Activated CD4-positive, alpha-beta memory T cell treated with anti-CD3 and anti-CD28 coated beads, Interleukin-2, amount 10 ng/mL, durations not matched to agents 7 days and 5 days (primary cell): ENCODE results near the gene SLC29A2. TPM values are rescaled to one million over a fixed set of nuclear protein-coding genes. Genes with fewer than 3 reads are reported as not detected.
"Not testable (repeated sequence)": the region's sequence is repeated elsewhere in the genome, so short reads cannot be mapped to it uniquely, and the experiment has no call there.

Experiments
- CTCF ChIA-PET: fragments of 350-600 bp; sonication (Branson Sonifier 250); formaldehyde crosslinking; loops from one replicate; lab custom pipeline; 2021; ENCODE audit warnings: antibody characterized with exemption, inconsistent platforms; lab: Charles Lee
- POLR2A ChIA-PET: fragments of 350-600 bp; sonication (Branson Sonifier 250); formaldehyde crosslinking; loops from one replicate; lab custom pipeline; 2021; ENCODE audit warnings: antibody characterized with exemption; lab: Charles Lee
- DNase-seq: peaks from one replicate; pipeline ENCODE4 v3.0.0-alpha.2; 2020
- H3K27ac Mint-ChIP-seq: one replicate; pipeline ENCODE4 v1.8.0; 2021; ENCODE audit warnings: mild to moderate bottlenecking, mixed read lengths
- H3K27me3 Mint-ChIP-seq: one replicate; pipeline ENCODE4 v1.8.0; 2021; ENCODE audit warnings: mixed read lengths
- H3K36me3 Mint-ChIP-seq: one replicate; pipeline ENCODE4 v1.8.0; 2021; ENCODE audit warnings: low read depth, mixed read lengths
- H3K4me1 Mint-ChIP-seq: one replicate; pipeline ENCODE4 v1.8.0; 2021; ENCODE audit warnings: mixed read lengths
- H3K4me3 Mint-ChIP-seq: one replicate; pipeline ENCODE4 v1.8.0; 2021; ENCODE audit warnings: mild to moderate bottlenecking, mixed read lengths
- H3K9me3 Mint-ChIP-seq: one replicate; pipeline ENCODE4 v1.8.0; 2021; ENCODE audit warnings: mixed read lengths
- total RNA-seq, 2 experiments: library from RNA; stranded (reverse); gene quantifications; one replicate each; pipeline ENCODE4 v1.2.3, GENCODE V29; 2021

SLC29A2 gene
- total RNA-seq, 2 experiments from 2014 or later: 8.4 to 9.0 TPM

DNA sequence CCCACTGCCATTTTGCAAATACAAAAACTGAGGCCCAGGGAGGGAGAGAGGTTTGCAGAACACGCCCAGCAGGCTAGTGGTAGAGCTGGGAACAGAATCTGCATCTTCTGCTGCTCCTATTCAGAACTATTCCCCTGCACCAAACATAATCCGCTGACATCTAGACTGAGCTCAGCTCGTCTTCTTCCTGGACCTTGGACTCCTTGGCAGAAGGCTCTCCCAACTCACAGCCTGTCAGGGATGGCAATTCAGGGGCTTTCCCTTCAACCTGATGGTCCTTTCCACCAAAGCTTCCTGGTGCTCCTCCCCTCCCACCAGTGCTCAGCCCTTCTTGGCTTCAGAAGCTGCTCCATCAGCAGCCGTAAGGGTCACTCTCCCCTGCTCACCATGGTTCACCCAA lies 39.8 kb upstream of the SLC29A2 start:
- ChIA-PET CTCF (interaction anchor here (1.3 to 5.4 kb wide), 3 partner anchors 10 to 268 kb away, joined by 3 to 43 read pairs (median 7); partner anchors contain the start of genes MRPL11 and RBM4B), POLR2A (no interaction called here)
- Mint-ChIP-seq H3K9me3 (no peaks in the 10 kb centered on the region), H3K27ac (no peak overlapping the region), H3K36me3 (no peaks in the 10 kb centered on the region), H3K27me3 (peaks cover 17% of the 10 kb centered on the region), H3K4me1 (peaks cover 5% of the 10 kb centered on the region), H3K4me3 (no peak overlapping the region)
- DNase-seq: no peak

DNA sequence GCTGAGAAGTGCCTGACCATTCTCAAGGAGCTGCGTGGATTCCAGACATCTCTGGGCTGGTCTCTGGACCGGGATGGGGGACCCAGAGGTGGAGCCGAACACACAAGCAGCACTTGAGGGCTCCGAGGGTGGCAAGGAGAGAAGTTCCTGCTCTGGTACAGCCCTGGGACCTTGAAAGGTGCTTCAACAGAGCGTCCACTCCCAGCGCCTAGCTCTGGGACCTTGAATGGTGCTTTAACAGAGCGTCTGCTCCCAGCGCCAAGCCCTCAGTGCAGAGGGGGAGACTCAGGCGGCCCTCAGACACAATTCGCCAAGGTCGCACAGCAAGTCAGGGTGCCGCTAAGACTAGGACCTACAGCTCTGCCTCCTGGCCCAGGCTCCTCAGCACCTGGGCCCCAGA lies 38.6 kb upstream of the SLC29A2 start:
- H3K36me3 Mint-ChIP-seq: no peaks in the 10 kb centered on the region
- H3K27ac Mint-ChIP-seq: no peak overlapping the region
- ChIA-PET CTCF (interaction anchor here (2.2 to 5.4 kb wide), 5 partner anchors 8 to 269 kb away, joined by 7 to 43 read pairs (median 22); partner anchors contain the start of genes MRPL11, NPAS4 and RBM4B), POLR2A (no interaction called here)
- H3K4me1 Mint-ChIP-seq: peaks cover 5% of the 10 kb centered on the region
- DNase-seq: no peak
- peaks cover 19% of the 10 kb centered on the region for H3K27me3 Mint-ChIP-seq
- H3K4me3 Mint-ChIP-seq: no peak overlapping the region
- H3K9me3 Mint-ChIP-seq: no peaks in the 10 kb centered on the region

DNA sequence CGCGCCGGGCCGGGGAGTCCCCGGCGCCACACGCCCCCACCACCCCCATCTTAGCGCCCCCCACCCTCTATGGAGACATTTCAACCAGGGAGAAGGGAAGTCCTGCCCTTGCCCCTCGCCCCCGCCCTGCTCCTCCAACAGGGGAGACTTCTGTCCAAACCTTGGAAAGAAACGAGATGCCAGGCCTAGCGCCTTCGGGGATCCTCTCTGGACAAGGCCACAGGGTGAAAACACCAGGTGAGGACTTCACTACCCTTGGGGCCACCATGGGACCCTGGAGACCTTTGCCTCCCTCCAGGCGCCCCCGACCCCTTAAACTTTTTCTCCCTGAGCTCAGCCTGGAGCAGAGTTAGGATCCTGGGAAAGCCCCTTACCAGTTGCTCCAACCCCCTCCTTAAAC lies 37.7 kb upstream of the SLC29A2 start:
- Mint-ChIP-seq H3K36me3 (no peaks in the 10 kb centered on the region), H3K9me3 (no peaks in the 10 kb centered on the region), H3K4me3 (no peak overlapping the region), H3K27ac (no peak overlapping the region), H3K27me3 (peaks cover 19% of the 10 kb centered on the region), H3K4me1 (peaks cover 5% of the 10 kb centered on the region)
- no peak for DNase-seq
- ChIA-PET CTCF (interaction anchor here (0.7 to 5.4 kb wide), 18 partner anchors 9 to 270 kb away, joined by 3 to 43 read pairs (median 4); partner anchors contain the start of genes ACTN3, DPP3, MRPL11 and NPAS4), POLR2A (interaction anchor here (0.9 to 1.4 kb wide), 4 partner anchors 9 to 269 kb away, joined by 3 to 10 read pairs (median 6); partner anchors contain the start of genes MRPL11 and NPAS4)

DNA sequence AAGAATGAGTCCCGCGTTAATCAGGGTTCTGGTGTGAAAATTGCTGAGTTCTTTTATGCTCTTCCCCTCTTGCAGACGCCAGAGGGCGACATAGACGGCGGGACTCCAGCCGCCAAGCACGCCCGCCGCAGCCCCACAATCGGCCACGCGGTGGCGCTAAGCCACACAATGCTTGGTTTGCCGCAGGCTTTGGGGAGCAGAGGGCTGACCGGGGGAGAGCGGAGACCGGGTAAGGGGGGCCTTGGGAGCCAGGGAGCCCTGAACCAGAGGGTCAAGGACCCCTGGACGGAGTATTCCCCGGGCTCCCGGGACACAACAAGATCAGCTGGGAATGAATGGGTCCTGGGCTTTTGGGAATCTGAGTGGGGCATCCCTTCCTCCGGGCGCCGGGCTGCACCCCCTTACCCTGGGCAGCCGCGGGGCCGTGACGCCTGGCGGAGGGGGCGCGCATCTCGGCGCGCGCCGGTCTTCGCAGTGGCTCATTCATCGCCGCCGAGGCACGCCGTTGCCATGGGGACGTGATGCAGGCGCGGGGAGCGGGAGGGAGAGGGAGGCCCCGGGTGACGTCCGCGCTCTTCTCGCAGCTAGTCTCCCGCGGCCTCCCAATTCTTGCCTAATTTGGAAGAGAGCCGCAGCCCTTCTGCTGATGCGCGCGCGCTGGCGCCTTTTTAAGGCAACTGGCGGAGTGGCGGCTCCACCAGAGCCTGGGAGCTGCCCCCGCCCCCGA lies 37.1 kb upstream of the SLC29A2 start:
- ChIA-PET POLR2A (interaction anchor here (0.9 to 1.4 kb wide), 4 partner anchors 10 to 270 kb away, joined by 3 to 10 read pairs (median 6); partner anchors contain the start of genes MRPL11 and NPAS4), CTCF (interaction anchor here (0.7 to 5.4 kb wide), 18 partner anchors 9 to 270 kb away, joined by 3 to 43 read pairs (median 4); partner anchors contain the start of genes ACTN3, DPP3, MRPL11 and NPAS4)
- Mint-ChIP-seq H3K9me3 (no peaks in the 10 kb centered on the region), H3K4me3 (peak overlapping the region; percentile 62), H3K4me1 (peaks cover 5% of the 10 kb centered on the region), H3K27ac (no peak overlapping the region), H3K36me3 (no peaks in the 10 kb centered on the region), H3K27me3 (peaks cover 18% of the 10 kb centered on the region)
- DNase-seq: peak; percentile 91

GRCh38 chr11:66407651-66408050 lies 36.1 kb upstream of the SLC29A2 start:
- ChIA-PET CTCF (interaction anchor here (0.6 to 5.4 kb wide), 7 partner anchors 13 to 271 kb away, joined by 3 to 43 read pairs (median 22); partner anchors contain the start of genes MRPL11, NPAS4 and RBM4B), POLR2A (interaction anchor here (0.8 kb wide), 1 partner anchor 271 kb away, joined by 3 read pairs; no protein-coding TSS in a partner anchor)
- Mint-ChIP-seq H3K27ac (no peak overlapping the region), H3K27me3 (peaks cover 18% of the 10 kb centered on the region), H3K36me3 (no peaks in the 10 kb centered on the region), H3K4me1 (peaks cover 5% of the 10 kb centered on the region), H3K4me3 (no peak overlapping the region), H3K9me3 (no peaks in the 10 kb centered on the region)
- no peak for DNase-seq

- CTCF ChIA-PET: no interaction called here
- H3K4me1 Mint-ChIP-seq: no peaks in the 10 kb centered on the region
- H3K36me3 Mint-ChIP-seq: no peaks in the 10 kb centered on the region
- H3K9me3 Mint-ChIP-seq: no peaks in the 10 kb centered on the region
- POLR2A ChIA-PET: no interaction called here
- H3K4me3 Mint-ChIP-seq: no peak overlapping the region
- no peak for DNase-seq
- H3K27me3 Mint-ChIP-seq: peaks cover 5% of the 10 kb centered on the region
- no peak overlapping the region for H3K27ac Mint-ChIP-seq
These were observed 22.4 kb upstream of the SLC29A2 start for GRCh38 chr11:66393954-66394353.

- POLR2A ChIA-PET: interaction anchor here (1.4 kb wide), 1 partner anchor 19 kb away, joined by 4 read pairs; the partner anchor contains the start of gene SLC29A2
- DNase-seq: no peak
- H3K4me3 Mint-ChIP-seq: no peak overlapping the region
- peaks cover 2% of the 10 kb centered on the region for H3K4me1 Mint-ChIP-seq
- H3K9me3 Mint-ChIP-seq: no peaks in the 10 kb centered on the region
- H3K27me3 Mint-ChIP-seq: peaks cover 7% of the 10 kb centered on the region
- no peaks in the 10 kb centered on the region for H3K36me3 Mint-ChIP-seq
- no peak overlapping the region for H3K27ac Mint-ChIP-seq
- CTCF ChIA-PET: interaction anchor here (1.3 to 1.4 kb wide), 2 partner anchors 38 to 80 kb away, joined by 3 read pairs; no protein-coding TSS in a partner anchor
These were observed 19.8 kb upstream of the SLC29A2 start for GRCh38 chr11:66391322-66391721.

- Mint-ChIP-seq H3K36me3 (no peaks in the 10 kb centered on the region), H3K4me3 (no peak overlapping the region), H3K4me1 (peaks cover 6% of the 10 kb centered on the region), H3K27me3 (peaks cover 6% of the 10 kb centered on the region), H3K27ac (no peak overlapping the region), H3K9me3 (no peaks in the 10 kb centered on the region)
- peak; percentile 80 for DNase-seq
- ChIA-PET CTCF (interaction anchor here (0.6 to 2.5 kb wide), 26 partner anchors 8 to 1240 kb away, joined by 3 to 23 read pairs (median 4); partner anchors contain the start of genes BRMS1, DPP3, MRPL11 and SLC29A2), POLR2A (interaction anchor here (1.0 to 1.5 kb wide), 2 partner anchors 17 to 44 kb away, joined by 3 to 4 read pairs; partner anchors contain the start of genes BRMS1 and SLC29A2)
These were observed 17.3 kb upstream of the SLC29A2 start for GRCh38 chr11:66388780-66389386.

DNA sequence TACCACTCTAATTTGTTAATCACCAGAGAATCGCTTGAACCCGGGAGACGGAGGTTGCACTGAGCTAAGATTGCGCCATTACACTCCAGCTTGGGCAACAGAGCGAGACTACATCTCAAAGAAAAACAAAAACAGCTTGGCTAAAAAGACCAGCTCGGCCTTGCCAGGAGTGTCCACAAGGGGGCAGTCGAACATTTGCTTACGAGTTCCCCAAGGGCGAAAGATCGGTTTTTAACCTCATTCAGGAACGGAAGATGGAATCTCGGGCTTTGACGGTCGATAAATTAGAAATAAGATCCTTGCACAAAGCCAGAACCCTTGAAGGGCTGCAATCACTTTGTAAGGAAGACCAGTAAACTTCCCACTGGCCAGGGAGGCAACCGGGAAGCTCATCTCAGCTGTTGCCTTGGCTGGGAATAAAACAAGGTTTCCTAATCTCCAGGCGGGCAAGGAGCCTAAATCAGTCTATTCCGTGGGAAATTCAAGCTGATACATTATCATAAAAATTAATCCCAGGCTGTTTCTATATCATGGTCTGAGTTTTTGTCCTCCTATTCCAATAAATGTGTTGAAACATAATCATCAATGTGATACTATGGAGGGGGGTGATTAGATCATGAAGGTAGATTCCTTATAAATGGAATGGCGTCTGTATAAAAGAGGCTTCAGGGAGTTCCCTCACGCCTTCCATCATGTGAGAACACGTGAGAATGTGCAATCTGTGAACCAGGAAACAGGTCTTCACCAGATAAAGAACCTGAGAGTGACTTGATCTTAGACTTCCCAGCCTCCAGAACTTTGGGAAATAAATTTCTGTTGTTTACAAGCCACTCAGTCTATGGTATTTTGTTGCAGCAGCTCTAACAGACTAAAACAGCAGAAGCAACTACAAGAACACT lies 14.9 kb upstream of the SLC29A2 start:
- DNase-seq: peak; percentile 83
- Mint-ChIP-seq H3K9me3 (no peaks in the 10 kb centered on the region), H3K27ac (no peak overlapping the region), H3K4me1 (peaks cover 6% of the 10 kb centered on the region), H3K36me3 (no peaks in the 10 kb centered on the region), H3K27me3 (peaks cover 7% of the 10 kb centered on the region), H3K4me3 (peak overlapping the region; percentile 12)
- POLR2A ChIA-PET: interaction anchor here (0.6 to 1.5 kb wide), 4 partner anchors 9 to 1083 kb away, joined by 3 to 4 read pairs (median 4); no protein-coding TSS in a partner anchor
- CTCF ChIA-PET: interaction anchor here (0.6 to 6.5 kb wide), 38 partner anchors 10 to 860 kb away, joined by 3 to 52 read pairs (median 4); partner anchors contain the start of genes BRMS1, KCNK7, MRPL11 and PELI3

DNA sequence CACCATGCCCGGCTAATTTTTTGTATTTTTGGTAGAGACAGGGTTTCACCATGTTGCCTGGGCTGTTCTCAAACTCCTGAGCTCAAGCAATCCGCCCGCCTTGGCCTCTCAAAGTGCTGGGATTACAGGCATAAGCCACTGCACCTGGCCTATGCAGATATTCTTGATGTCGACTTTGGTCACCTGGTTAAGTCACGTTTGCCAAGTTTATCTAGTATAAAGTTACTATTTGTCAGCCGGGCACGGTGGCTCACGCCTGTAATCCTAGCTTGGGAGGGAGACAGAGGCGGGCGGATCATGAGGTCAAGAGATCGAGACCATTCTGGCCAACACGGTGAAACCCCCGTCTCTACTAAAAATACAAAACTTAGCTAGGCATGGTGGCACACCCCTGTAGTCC lies 12.8 kb upstream of the SLC29A2 start:
- DNase-seq, H3K36me3 Mint-ChIP-seq, H3K9me3 Mint-ChIP-seq, H3K27ac Mint-ChIP-seq, H3K4me1 Mint-ChIP-seq, H3K4me3 Mint-ChIP-seq: not testable (repeated sequence)
- ChIA-PET CTCF (interaction anchor here (0.9 to 6.5 kb wide), 4 partner anchors 19 to 73 kb away, joined by 3 to 52 read pairs (median 19); partner anchors contain the start of gene MRPL11), POLR2A (interaction anchor here (0.9 to 1.2 kb wide), 2 partner anchors 12 to 73 kb away, joined by 3 to 4 read pairs; no protein-coding TSS in a partner anchor)
- H3K27me3 Mint-ChIP-seq: peaks cover 12% of the 10 kb centered on the region

DNA sequence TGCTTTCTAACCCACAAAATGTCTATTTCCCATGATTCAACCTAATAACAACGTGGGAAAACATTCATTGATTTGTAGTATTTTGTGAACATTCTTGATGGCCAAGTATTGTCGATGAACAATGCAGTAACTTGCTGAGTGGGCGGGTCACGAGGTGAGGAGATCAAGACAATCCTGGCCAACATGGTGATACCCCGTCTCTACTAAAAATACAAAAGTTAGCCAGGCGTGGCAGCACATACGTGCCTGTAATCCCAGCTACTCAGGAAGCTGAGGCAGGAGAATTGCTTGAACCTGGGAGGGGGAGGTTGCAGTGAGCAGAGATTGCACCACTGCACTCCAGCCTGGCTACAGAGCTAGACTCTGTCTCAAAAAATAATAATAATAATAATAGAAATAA lies 8.7 kb upstream of the SLC29A2 start:
- not testable (repeated sequence) for H3K4me1 Mint-ChIP-seq

More for the DNA sequence above, 8.7 kb upstream of the SLC29A2 start:
- CTCF ChIA-PET: interaction anchor here (0.7 to 2.0 kb wide), 3 partner anchors 9 to 68 kb away, joined by 3 to 11 read pairs (median 7); no protein-coding TSS in a partner anchor
- peaks cover 11% of the 10 kb centered on the region for H3K27me3 Mint-ChIP-seq
- H3K27ac Mint-ChIP-seq, POLR2A ChIA-PET, H3K4me3 Mint-ChIP-seq, H3K36me3 Mint-ChIP-seq, H3K9me3 Mint-ChIP-seq, DNase-seq: not testable (repeated sequence)
